Activated gamma-delta T cell treated with Interleukin-2 at 50 U/mL for 16 hours (primary cell): ENCODE measurements around the gene ERGIC1.

Source experiments
- DNase-seq: peaks from one replicate; pipeline ENCODE4 v3.0.0-alpha.2; 2020

The ERGIC1 gene

GRCh38 chr5:172952034-172952511 is 118.0 kb downstream of the ERGIC1 start:
- DNase-seq = no peak

GRCh38 chr5:172953776-172954675 is 120.0 kb downstream of the ERGIC1 start:
- no peak for DNase-seq

- no peak for DNase-seq
Observed at GRCh38 chr5:172954751-172955159, 120.7 kb downstream of the ERGIC1 start.

GRCh38 chr5:172956228-172956627 is 122.2 kb downstream of the ERGIC1 start:
- DNase-seq = no peak

- no peak for DNase-seq
Observed at GRCh38 chr5:172956936-172957335, 122.9 kb downstream of the ERGIC1 start.

GRCh38 chr5:172957458-172957857 is 123.4 kb downstream of the ERGIC1 start:
- DNase-seq = no peak

GRCh38 chr5:172958331-172959046 is 124.4 kb downstream of the ERGIC1 start:
- DNase-seq = peak; percentile 58

- no peak for DNase-seq
Observed at GRCh38 chr5:172959824-172960799, 126.1 kb downstream of the ERGIC1 start.

- DNase-seq = no peak
Observed at GRCh38 chr5:172969921-172970320, 135.9 kb downstream of the ERGIC1 start.

GRCh38 chr5:172971482-172971881 is 137.4 kb downstream of the ERGIC1 start:
- no peak for DNase-seq

GRCh38 chr5:172972552-172972951 is 138.5 kb downstream of the ERGIC1 start:
- DNase-seq = no peak

- DNase-seq = no peak
Observed at GRCh38 chr5:172973127-172973916, 139.3 kb downstream of the ERGIC1 start.

- no peak for DNase-seq
Observed at GRCh38 chr5:172973931-172974330, 139.9 kb downstream of the ERGIC1 start.

GRCh38 chr5:172975289-172975688 is 141.2 kb downstream of the ERGIC1 start:
- no peak for DNase-seq

GRCh38 chr5:172979778-172980177 is 145.7 kb downstream of the ERGIC1 start:
- DNase-seq = no peak

- no peak for DNase-seq
Observed at GRCh38 chr5:172981931-172982330, 147.9 kb downstream of the ERGIC1 start.

- DNase-seq = peak; percentile 94
Observed at GRCh38 chr5:172983542-172984243, 149.6 kb downstream of the ERGIC1 start, which contains the start of gene ATP6V0E1. Gene ATP6V0E1, plus strand, starts transcription at chr5:172983771. Its CDS starts 90 bp downstream, at chr5:172983861.

GRCh38 chr5:172984244-172984953 is 150.3 kb downstream of the ERGIC1 start:
- peak; percentile 61 for DNase-seq

- DNase-seq = no peak
Observed at GRCh38 chr5:172985596-172985995, 151.5 kb downstream of the ERGIC1 start.

GRCh38 chr5:172988276-172988675 is 154.2 kb downstream of the ERGIC1 start:
- DNase-seq = no peak
